Activated naive CD4-positive, alpha-beta T cell treated with anti-CD3 and anti-CD28 coated beads, Interleukin-2, amount 50 U/mL, for 72 hours (primary cell): ENCODE measurements around the gene CFAP221. TPM values are rescaled to one million over a fixed set of nuclear protein-coding genes. Genes with fewer than 3 reads are reported as not detected.

Experiments
- total RNA-seq, 2 donors: library from RNA; stranded (reverse); gene quantifications; one replicate each; pipeline ENCODE4 v1.2.3, GENCODE V29; 2022

CFAP221 gene
- total RNA-seq, 2 donors from 2014 or later: not detected

Other genes starting within 250 kb of the CFAP221 start
- 10 to 100 TPM in 1 of 2 donors, 1 to 10 TPM in 1; 6.1 to 31.6 TPM for gene C2orf76, start 177.6 kb upstream of the CFAP221 start, total RNA-seq
- 100 to 1,000 TPM in 1 of 2 donors, 10 to 100 TPM in 1; 90.8 to 131 TPM for gene DBI, start 177.5 kb upstream of the CFAP221 start, total RNA-seq
- gene TMEM37, start 112.6 kb upstream of the CFAP221 start, total RNA-seq: not detected
- not detected for gene SCTR, start 20.0 kb upstream of the CFAP221 start, total RNA-seq
- 10 to 100 TPM in 1 of 2 donors, 1 to 10 TPM in 1; 4.8 to 12.2 TPM for gene TMEM177, start 134.8 kb downstream of the CFAP221 start, total RNA-seq
- 10 to 100 TPM; 27.3 to 32.9 TPM for gene PTPN4, start 215.5 kb downstream of the CFAP221 start, total RNA-seq